Parathyroid adenoma (tissue), 2 donors: ENCODE measurements around the gene SCN3B.
"Not testable (repeated sequence)": the region's sequence is repeated elsewhere in the genome, so short reads cannot be mapped to it uniquely, and the experiment has no call there.

Experiments used
- H2AFZ ChIP-seq: fragments of 300-600 bp; sonication (generic); one replicate; pipeline ENCODE4 v1.7.0; 2017; ENCODE audit warnings: antibody characterized with exemption, mild to moderate bottlenecking
- H3K27ac ChIP-seq: fragments of 300-600 bp; sonication (generic); one replicate; pipeline ENCODE4 v1.7.0; 2017
- H3K27me3 ChIP-seq: fragments of 300-600 bp; sonication (generic); one replicate; pipeline ENCODE4 v1.7.0; 2017; ENCODE audit warnings: low read length; ENCODE audit not compliant: control insufficient read depth, insufficient read depth
- H3K36me3 ChIP-seq: fragments of 300-600 bp; sonication (generic); one replicate; pipeline ENCODE4 v1.7.0; 2017; ENCODE audit warnings: low read length; ENCODE audit not compliant: control insufficient read depth, insufficient read depth
- H3K4me1 ChIP-seq: fragments of 300-600 bp; sonication (generic); one replicate; pipeline ENCODE4 v1.7.0; 2017; ENCODE audit warnings: control low read depth
- H3K4me2 ChIP-seq: fragments of 300-600 bp; sonication (generic); one replicate; pipeline ENCODE4 v1.7.0; 2017; ENCODE audit warnings: low read length
- H3K4me3 ChIP-seq: fragments of 300-600 bp; sonication (generic); one replicate; pipeline ENCODE4 v1.7.0; 2017; ENCODE audit warnings: low read depth, low read length
- H3K79me2 ChIP-seq: fragments of 300-600 bp; sonication (generic); one replicate; pipeline ENCODE4 v1.7.0; 2017; ENCODE audit warnings: control low read depth
- H3K9ac ChIP-seq: fragments of 300-600 bp; sonication (generic); one replicate; pipeline ENCODE4 v1.7.0; 2017; ENCODE audit warnings: mild to moderate bottlenecking
- H3K9me3 ChIP-seq: fragments of 300-600 bp; sonication (generic); one replicate; pipeline ENCODE4 v1.7.0; 2017; ENCODE audit warnings: low read length; ENCODE audit not compliant: control insufficient read depth
- CTCF ChIP-seq: fragments of 300-600 bp; sonication (generic); IDR thresholded peaks from one replicate; pipeline ENCODE4 v1.7.0; 2017; ENCODE audit warnings: antibody characterized with exemption, mild to moderate bottlenecking
- donor health status: primary hyperparathyroidism.

Gene SCN3B

DNA sequence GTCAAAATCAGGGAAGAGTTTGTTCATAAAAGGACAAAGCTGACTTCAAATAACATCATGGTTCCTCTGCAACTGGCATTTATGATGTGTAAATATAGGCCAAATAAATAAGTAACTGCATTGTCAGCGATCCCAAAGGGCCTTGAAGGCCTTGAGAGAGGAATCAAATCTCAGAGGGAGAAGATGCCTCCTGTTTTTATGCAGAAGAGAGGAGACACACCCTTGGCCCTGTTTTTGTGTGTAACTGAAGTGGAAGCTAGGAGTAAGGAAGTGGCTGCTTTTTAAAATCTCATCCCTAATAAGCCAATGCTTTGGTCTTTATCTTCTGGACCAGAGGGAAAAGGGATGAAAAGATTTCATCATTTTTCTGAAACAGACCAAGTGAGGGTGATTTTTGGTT lies 15.7 kb upstream of the SCN3B start:
- no peak overlapping the region for H2AFZ ChIP-seq
- H3K27me3 ChIP-seq: no peaks in the 10 kb centered on the region
- no peak overlapping the region for H3K4me2 ChIP-seq
- TF ChIP-seq CTCF: no peak
- H3K36me3 ChIP-seq: no peaks in the 10 kb centered on the region
- no peak overlapping the region for H3K9ac ChIP-seq
- H3K79me2 ChIP-seq: no peaks in the 10 kb centered on the region
- H3K4me1 ChIP-seq: no peaks in the 10 kb centered on the region
- H3K4me3 ChIP-seq: no peak overlapping the region
- H3K27ac ChIP-seq: no peak overlapping the region
- no peaks in the 10 kb centered on the region for H3K9me3 ChIP-seq

DNA sequence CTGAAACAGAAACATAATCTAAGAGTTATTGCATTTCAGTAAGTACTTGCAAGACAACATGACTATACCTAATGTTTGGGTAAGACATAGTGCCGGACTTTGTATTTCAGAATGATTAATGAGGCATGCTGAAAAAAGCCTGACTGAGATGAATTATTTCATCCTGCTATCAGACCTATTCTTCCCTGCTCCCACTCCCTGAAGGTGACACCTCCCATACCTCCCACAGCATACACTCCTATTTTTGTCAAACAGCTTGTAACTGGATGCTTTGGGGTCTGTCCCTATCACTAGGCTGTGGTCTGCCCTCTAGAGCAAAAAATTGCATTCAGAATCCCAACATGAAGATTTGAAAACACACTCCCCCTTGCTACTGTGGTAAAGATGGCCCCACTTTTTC lies 10.9 kb upstream of the SCN3B start:
- H3K4me3 ChIP-seq: no peak overlapping the region
- H3K79me2 ChIP-seq: no peaks in the 10 kb centered on the region
- no peaks in the 10 kb centered on the region for H3K4me1 ChIP-seq
- no peak overlapping the region for H3K9ac ChIP-seq
- TF ChIP-seq CTCF: no peak
- H3K4me2 ChIP-seq: no peak overlapping the region
- no peak overlapping the region for H2AFZ ChIP-seq
- no peaks in the 10 kb centered on the region for H3K36me3 ChIP-seq
- no peaks in the 10 kb centered on the region for H3K27me3 ChIP-seq
- H3K9me3 ChIP-seq: no peaks in the 10 kb centered on the region
- no peak overlapping the region for H3K27ac ChIP-seq

DNA sequence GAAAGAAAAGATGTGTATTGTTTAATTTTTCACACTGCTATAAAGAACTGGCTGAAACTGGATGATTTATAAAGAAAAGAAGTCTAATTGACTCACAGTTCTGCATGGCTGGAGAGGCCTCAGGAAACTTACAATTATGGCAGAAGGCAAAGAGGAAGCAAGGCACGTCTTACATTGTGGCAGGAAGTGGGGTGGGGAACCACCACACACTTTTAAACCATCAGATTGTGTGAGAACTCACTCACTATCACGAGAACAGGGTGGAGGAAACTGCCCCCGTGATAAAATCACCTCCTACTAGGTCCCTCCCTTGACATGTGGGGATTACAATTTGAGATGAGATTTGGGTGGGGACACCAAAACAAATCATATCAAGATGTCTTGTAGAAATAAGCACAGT lies 5.5 kb upstream of the SCN3B start:
- H3K4me3 ChIP-seq, H3K27me3 ChIP-seq, H3K36me3 ChIP-seq, H3K9me3 ChIP-seq, H3K9ac ChIP-seq, H2AFZ ChIP-seq, H3K4me2 ChIP-seq, H3K27ac ChIP-seq, H3K79me2 ChIP-seq, H3K4me1 ChIP-seq: not testable (repeated sequence)

DNA sequence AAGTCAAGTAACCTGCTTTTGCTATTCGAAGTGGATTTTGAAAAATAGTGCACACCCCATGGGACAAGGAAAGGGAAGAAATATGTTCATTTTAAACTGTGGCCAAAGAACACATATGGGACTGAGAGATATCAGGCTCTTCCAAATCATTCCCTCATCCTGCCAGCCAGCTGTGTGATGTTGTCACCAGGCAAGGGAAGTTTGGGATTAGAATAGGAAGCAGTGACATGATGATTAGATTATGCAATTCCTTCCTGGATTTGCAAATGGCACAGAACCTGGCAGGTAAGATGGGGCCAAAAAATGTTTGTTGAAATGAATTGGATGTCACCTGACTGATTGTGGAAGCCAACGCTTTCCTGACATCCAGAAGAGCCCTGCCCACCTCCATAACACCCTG lies 4.9 kb upstream of the SCN3B start:
- no peak overlapping the region for H3K4me3 ChIP-seq
- H3K4me1 ChIP-seq: peaks cover 5% of the 10 kb centered on the region
- H3K36me3 ChIP-seq: no peaks in the 10 kb centered on the region
- no peak overlapping the region for H3K4me2 ChIP-seq
- no peak overlapping the region for H3K9ac ChIP-seq
- no peak overlapping the region for H2AFZ ChIP-seq
- H3K9me3 ChIP-seq: no peaks in the 10 kb centered on the region
- H3K79me2 ChIP-seq: no peaks in the 10 kb centered on the region
- no peak overlapping the region for H3K27ac ChIP-seq
- no peak for TF ChIP-seq CTCF
- no peaks in the 10 kb centered on the region for H3K27me3 ChIP-seq

- Histone ChIP-seq H3K27ac (peak overlapping the region; percentile 93), H2AFZ (peak overlapping the region; percentile 91), H3K79me2 (no peaks in the 10 kb centered on the region), H3K4me1 (peaks cover 5% of the 10 kb centered on the region), H3K9me3 (no peaks in the 10 kb centered on the region), H3K27me3 (no peaks in the 10 kb centered on the region), H3K36me3 (no peaks in the 10 kb centered on the region), H3K9ac (peak overlapping the region; percentile 53), H3K4me2 (peak overlapping the region; percentile 69), H3K4me3 (peak overlapping the region; percentile 48)
- peak; percentile 37 for TF ChIP-seq CTCF
Observed at GRCh38 chr11:123653827-123654565, 428 bp downstream of the SCN3B start.
